Uterus (tissue), 4 donors: ENCODE data around the gene RNF144B. TPM values are rescaled to one million over a fixed set of nuclear protein-coding genes. Genes with fewer than 3 reads are reported as not detected.

Experiments used
- DNase-seq, 2 donors: peaks; one replicate each; pipeline ENCODE4 v3.0.0-alpha.2; 2019 to 2020
- H3K27ac ChIP-seq, 2 donors: fragments of 200-600 bp; sonication (generic); 1 replicate in 1 of 2; 2 replicates in 1 of 2; pipeline ENCODE4 v1.5.1; 2016 to 2018
- H3K27me3 ChIP-seq, 2 donors: fragments of 200-600 bp; sonication (generic); one replicate each; pipeline ENCODE4 v1.5.1; 2018 to 2019; ENCODE audit warnings: control low read depth in 1 of 2
- H3K36me3 ChIP-seq, 2 donors: fragments of 200-600 bp; sonication (generic); one replicate each; pipeline ENCODE4 v1.5.1; 2019; ENCODE audit warnings: control low read depth in 1 of 2
- H3K4me1 ChIP-seq, 2 donors: fragments of 200-600 bp; sonication (generic); one replicate each; pipeline ENCODE4 v1.5.1; 2018 to 2019; ENCODE audit warnings: control low read depth in 1 of 2
- H3K4me3 ChIP-seq, 2 donors: fragments of 200-600 bp; sonication (generic); 1 replicate in 1 of 2; 2 replicates in 1 of 2; pipeline ENCODE4 v1.5.1; 2018 to 2019; ENCODE audit warnings: mild to moderate bottlenecking in 1 of 2
- H3K9me3 ChIP-seq, 2 donors: fragments of 200-600 bp; sonication (generic); one replicate each; pipeline ENCODE4 v1.5.1; 2019; ENCODE audit warnings: control low read depth in 1 of 2
- POLR2A ChIP-seq, 2 donors: fragments of 450-650 bp; IDR thresholded peaks; one replicate each; pipeline ENCODE4 v1.6.1; 2016; ENCODE audit warnings: antibody characterized with exemption in 2 of 2, mild to moderate bottlenecking in 1 of 2, moderate library complexity in 1 of 2
- intact Hi-C: fragments of 100-400 bp; cut with DNase I; formaldehyde crosslinking; loops from one replicate; pipeline ENCODE4 v1.15.1; 2023; ENCODE audit warnings: low total_unique reads
- total RNA-seq, 4 donors: library from RNA; depleted of rRNA in 3 of 4; stranded (reverse); fragments of >200 nt in 3 of 4; gene quantifications; one replicate each; pipeline versions ENCODE4 v1.1.0 to v1.2.4, GENCODE V29; 2014 to 2023
- TF ChIP-seq, protein P1 (sequence below), 4 experiments: fragments of 200-600 bp in 2 of 4; fragments of 450-650 bp in 2 of 4; sonication (generic) in 2 of 4; IDR thresholded peaks; one replicate each; pipeline ENCODE4 v1.5.1; 2016 to 2019; ENCODE audit warnings: antibody characterized with exemption in 4 of 4, mild to moderate bottlenecking in 2 of 4, moderate library complexity in 1 of 4
- donor health status: DM: yes; HTN: yes; CAD: no.

RNF144B gene
- total RNA-seq, 4 donors from 2014 or later = 8.2 to 35.7 (median 23.1) TPM

DNA sequence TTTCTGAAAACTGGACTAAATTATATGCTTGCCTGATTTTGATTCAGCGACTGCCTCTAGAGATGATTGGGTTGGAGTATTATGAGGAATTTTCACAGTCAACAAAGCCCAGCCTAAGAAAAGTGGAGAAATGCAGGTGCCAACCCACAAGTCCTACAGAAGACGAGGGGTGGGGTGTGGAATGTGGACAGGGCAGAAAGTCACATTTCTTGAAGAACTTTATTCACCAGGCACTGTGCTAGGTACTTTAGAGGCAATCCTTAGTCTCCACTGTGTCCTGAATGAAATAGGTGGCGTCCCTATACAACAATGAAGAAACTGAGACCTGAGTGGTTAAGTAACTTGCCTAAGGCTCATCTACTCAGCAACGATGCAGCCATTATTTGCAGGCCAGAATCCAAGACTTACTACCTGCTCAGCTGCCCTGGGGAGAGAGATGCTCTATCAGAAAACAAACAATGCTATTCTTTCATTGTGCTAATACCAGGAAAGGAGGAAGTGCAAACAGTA lies 106.3 kb downstream of the RNF144B start:
- TF ChIP-seq, protein P1, sequence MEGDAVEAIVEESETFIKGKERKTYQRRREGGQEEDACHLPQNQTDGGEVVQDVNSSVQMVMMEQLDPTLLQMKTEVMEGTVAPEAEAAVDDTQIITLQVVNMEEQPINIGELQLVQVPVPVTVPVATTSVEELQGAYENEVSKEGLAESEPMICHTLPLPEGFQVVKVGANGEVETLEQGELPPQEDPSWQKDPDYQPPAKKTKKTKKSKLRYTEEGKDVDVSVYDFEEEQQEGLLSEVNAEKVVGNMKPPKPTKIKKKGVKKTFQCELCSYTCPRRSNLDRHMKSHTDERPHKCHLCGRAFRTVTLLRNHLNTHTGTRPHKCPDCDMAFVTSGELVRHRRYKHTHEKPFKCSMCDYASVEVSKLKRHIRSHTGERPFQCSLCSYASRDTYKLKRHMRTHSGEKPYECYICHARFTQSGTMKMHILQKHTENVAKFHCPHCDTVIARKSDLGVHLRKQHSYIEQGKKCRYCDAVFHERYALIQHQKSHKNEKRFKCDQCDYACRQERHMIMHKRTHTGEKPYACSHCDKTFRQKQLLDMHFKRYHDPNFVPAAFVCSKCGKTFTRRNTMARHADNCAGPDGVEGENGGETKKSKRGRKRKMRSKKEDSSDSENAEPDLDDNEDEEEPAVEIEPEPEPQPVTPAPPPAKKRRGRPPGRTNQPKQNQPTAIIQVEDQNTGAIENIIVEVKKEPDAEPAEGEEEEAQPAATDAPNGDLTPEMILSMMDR (IDR thresholded peaks at IDR 0.05) = no peak
- TF ChIP-seq POLR2A (IDR thresholded peaks at IDR 0.05) = no peak
- Histone ChIP-seq H3K4me1 (no peaks in the 10 kb centered on the region), H3K27ac (no peak overlapping the region), H3K4me3 (no peak overlapping the region), H3K27me3 (no peaks in the 10 kb centered on the region), H3K36me3 (no peaks in the 10 kb centered on the region), H3K9me3 (no peaks in the 10 kb centered on the region)
- DNase-seq = no peak
- intact Hi-C loops = no loop called here

DNA sequence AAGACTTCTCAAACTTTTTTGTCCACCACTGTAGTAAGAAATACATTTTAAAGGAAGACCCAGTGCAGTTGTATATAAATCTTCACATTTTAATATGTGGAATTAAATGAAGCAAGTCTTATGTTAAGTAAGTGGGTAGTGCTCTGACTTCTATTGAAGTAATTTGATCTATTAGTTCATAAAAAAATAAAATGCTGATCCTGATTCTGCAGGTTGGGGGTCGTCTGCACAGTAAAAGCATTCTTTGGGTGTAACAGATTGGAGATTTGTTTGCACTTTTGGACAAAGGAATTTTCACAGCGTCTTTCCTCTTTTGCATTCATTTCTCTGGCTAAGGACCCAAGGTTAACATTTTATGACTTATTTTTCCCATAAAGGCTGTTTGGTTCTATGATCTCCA lies 106.8 kb downstream of the RNF144B start:
- no peak for TF ChIP-seq POLR2A (IDR thresholded peaks at IDR 0.05)
- TF ChIP-seq, protein P1 (IDR thresholded peaks at IDR 0.05) = no peak
- Histone ChIP-seq H3K36me3 (no peaks in the 10 kb centered on the region), H3K4me3 (no peak overlapping the region), H3K4me1 (no peaks in the 10 kb centered on the region), H3K27ac (no peak overlapping the region), H3K27me3 (no peaks in the 10 kb centered on the region), H3K9me3 (no peaks in the 10 kb centered on the region)
- intact Hi-C loops = no loop called here
- no peak for DNase-seq

DNA sequence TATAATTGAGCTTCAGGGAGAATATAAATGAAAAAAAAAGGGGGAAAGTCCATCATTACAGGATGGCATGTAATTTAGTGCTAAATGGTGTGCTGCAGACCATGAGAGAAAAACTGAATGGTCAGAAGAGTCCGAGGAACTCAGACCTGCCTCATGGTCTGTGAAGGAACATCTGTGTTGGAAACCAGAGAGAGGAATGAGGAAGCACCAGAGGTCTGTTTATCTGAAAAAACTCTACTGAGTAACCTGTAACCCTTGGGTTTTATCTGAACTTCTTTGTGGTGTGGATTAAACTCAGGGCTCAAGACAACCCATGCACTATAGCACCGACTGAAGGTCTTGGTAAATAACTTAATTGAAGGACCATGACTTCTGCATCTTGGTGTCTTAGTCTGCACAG lies 108.1 kb downstream of the RNF144B start:
- no peaks in the 10 kb centered on the region for H3K9me3 ChIP-seq
- TF ChIP-seq, protein P1 (IDR thresholded peaks at IDR 0.05) = no peak
- no peak for TF ChIP-seq POLR2A (IDR thresholded peaks at IDR 0.05)
- H3K27ac ChIP-seq = no peak overlapping the region
- H3K36me3 ChIP-seq = no peaks in the 10 kb centered on the region
- H3K4me3 ChIP-seq = no peak overlapping the region
- H3K27me3 ChIP-seq = no peaks in the 10 kb centered on the region
- intact Hi-C loops = no loop called here
- no peak for DNase-seq
- no peaks in the 10 kb centered on the region for H3K4me1 ChIP-seq

DNA sequence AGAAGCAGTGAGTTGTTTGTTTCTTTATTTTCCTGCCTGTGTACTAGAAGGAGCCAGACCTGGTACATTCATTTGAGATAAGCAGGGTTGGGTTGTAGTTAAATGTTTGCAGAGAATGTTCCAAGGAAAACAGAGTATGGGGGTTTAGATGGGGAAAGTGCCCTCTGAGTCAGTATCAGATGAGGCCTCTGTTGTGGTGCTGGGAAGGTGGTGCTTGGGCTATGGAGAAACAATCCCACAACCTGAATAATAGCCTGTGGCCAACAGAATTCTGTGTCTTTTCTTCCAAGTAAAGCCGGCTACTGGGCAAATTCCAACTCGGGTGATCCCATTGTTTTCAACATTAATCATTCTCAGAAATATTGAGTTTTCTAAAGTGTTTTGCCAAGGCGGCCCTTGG lies 109.3 kb downstream of the RNF144B start:
- DNase-seq = no peak
- no peaks in the 10 kb centered on the region for H3K4me1 ChIP-seq
- no peak overlapping the region for H3K27ac ChIP-seq
- no peaks in the 10 kb centered on the region for H3K36me3 ChIP-seq
- H3K9me3 ChIP-seq = no peaks in the 10 kb centered on the region
- no peak overlapping the region for H3K4me3 ChIP-seq
- intact Hi-C loops = no loop called here
- no peaks in the 10 kb centered on the region for H3K27me3 ChIP-seq
- TF ChIP-seq, protein P1 (IDR thresholded peaks at IDR 0.05) = no peak
- TF ChIP-seq POLR2A (IDR thresholded peaks at IDR 0.05) = no peak

DNA sequence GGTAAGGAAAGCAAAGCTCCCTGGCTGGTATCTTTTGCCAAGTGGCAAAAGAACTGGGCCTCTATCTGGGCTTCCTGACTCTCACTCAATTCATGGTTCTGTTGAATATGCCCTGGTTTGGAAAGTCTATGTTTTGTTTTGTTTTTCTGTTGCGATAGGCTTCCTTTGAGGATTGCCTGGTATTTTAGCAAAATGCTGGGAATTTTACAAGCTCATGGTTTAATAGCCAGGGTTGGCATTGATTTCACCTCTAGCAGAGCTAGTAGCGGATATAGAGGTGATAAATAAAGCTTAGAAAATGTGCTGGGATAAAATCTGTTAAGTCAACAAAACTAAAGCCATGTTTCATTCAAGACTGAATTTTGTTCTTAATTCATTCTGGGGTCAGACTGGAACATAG lies 109.9 kb downstream of the RNF144B start:
- H3K27ac ChIP-seq = no peak overlapping the region
- no peak overlapping the region for H3K4me3 ChIP-seq
- no peak for DNase-seq
- no peaks in the 10 kb centered on the region for H3K4me1 ChIP-seq
- no peaks in the 10 kb centered on the region for H3K27me3 ChIP-seq
- H3K9me3 ChIP-seq = no peaks in the 10 kb centered on the region
- no peak for TF ChIP-seq POLR2A (IDR thresholded peaks at IDR 0.05)
- TF ChIP-seq, protein P1 (IDR thresholded peaks at IDR 0.05) = no peak
- intact Hi-C loops = no loop called here
- no peaks in the 10 kb centered on the region for H3K36me3 ChIP-seq
